PC-9 (cell line): ENCODE results near the gene DHTKD1. TPM values are rescaled to one million over a fixed set of nuclear protein-coding genes. Genes with fewer than 3 reads are reported as not detected.

Experiments used
- BruUV-seq: library from RNA; stranded (reverse); fragments of 400-500 nt; replicated peaks from 2 replicates; lab custom pipeline; 2021; lab: Mats Ljungman, UMichigan
- CTCF ChIA-PET: fragments of 300-600 bp; sonication (Branson Sonifier 250); formaldehyde crosslinking; loops from one replicate; lab custom pipeline; 2022; ENCODE audit warnings: antibody characterized with exemption; lab: Charles Lee
- POLR2A ChIA-PET: fragments of 300-600 bp; sonication (Branson Sonifier 250); formaldehyde crosslinking; loops from one replicate; lab custom pipeline; 2022; ENCODE audit warnings: antibody characterized with exemption; ENCODE audit not compliant: unreplicated experiment; lab: Charles Lee
- DNase-seq, 2 experiments: peaks; one replicate each; pipeline versions ENCODE4 v3.0.0 to v3.0.0-alpha.2; 2015 to 2022; ENCODE audit warnings: mixed read lengths in 1 of 2
- H2AFZ ChIP-seq: fragments of 200-600 bp; sonication (generic); 2 replicates; pipeline ENCODE4 v1.8.1; 2017; ENCODE audit warnings: antibody characterized with exemption
- H3F3A ChIP-seq: fragments of 200-600 bp; sonication (generic); 2 replicates; pipeline ENCODE4 v1.8.1; 2017; ENCODE audit warnings: antibody characterized with exemption, mild to moderate bottlenecking, low read depth; ENCODE audit not compliant: insufficient read depth
- H3K27ac ChIP-seq: fragments of 200-600 bp; sonication (generic); 2 replicates; pipeline ENCODE4 v1.6.1; 2016; ENCODE audit warnings: mixed run types
- H3K27me3 ChIP-seq: fragments of 200-600 bp; sonication (generic); 2 replicates; pipeline ENCODE4 v1.6.1; 2016; ENCODE audit warnings: low read depth, mixed run types; ENCODE audit not compliant: insufficient read depth
- H3K36me3 ChIP-seq: fragments of 200-600 bp; sonication (generic); 2 replicates; pipeline ENCODE4 v1.6.1; 2016; ENCODE audit warnings: low read depth, mixed run types
- H3K4me1 ChIP-seq: fragments of 200-600 bp; sonication (generic); replicated peaks from 2 replicates; pipeline ENCODE4 v1.6.1; 2016; ENCODE audit warnings: mixed run types; ENCODE audit not compliant: insufficient read depth
- H3K4me2 ChIP-seq: fragments of 200-600 bp; sonication (generic); 2 replicates; pipeline ENCODE4 v1.6.1; 2017; ENCODE audit warnings: mixed run types
- H3K4me3 ChIP-seq: fragments of 200-600 bp; sonication (generic); 2 replicates; pipeline ENCODE4 v1.6.1; 2016; ENCODE audit warnings: mixed run types
- H3K79me2 ChIP-seq: fragments of 200-600 bp; sonication (generic); 2 replicates; pipeline ENCODE4 v1.6.1; 2017; ENCODE audit warnings: low read depth, mixed run types
- H3K9me2 ChIP-seq: fragments of 200-600 bp; sonication (generic); 2 replicates; pipeline ENCODE4 v1.8.1; 2017; ENCODE audit warnings: mild to moderate bottlenecking; ENCODE audit not compliant: insufficient read depth
- H3K9me3 ChIP-seq: fragments of 200-600 bp; sonication (generic); 2 replicates; pipeline ENCODE4 v1.8.1; 2016; ENCODE audit warnings: low read depth; ENCODE audit not compliant: insufficient read depth
- H4K20me1 ChIP-seq: fragments of 200-600 bp; sonication (generic); 2 replicates; pipeline ENCODE4 v1.8.1; 2017; ENCODE audit not compliant: insufficient read depth
- EZH2 ChIP-seq: fragments of 200-600 bp; sonication (generic); IDR thresholded peaks from 2 replicates; pipeline ENCODE4 v1.8.0; 2017; ENCODE audit warnings: antibody characterized with exemption, low read depth
- intact Hi-C: fragments of 100-400 bp; cut with micrococcal nuclease; formaldehyde crosslinking; loops from one replicate; pipeline ENCODE4 v1.10.0; 2022; ENCODE audit not compliant: unreplicated experiment
- total RNA-seq: library from RNA; stranded (reverse); gene quantifications from 2 replicates; pipeline ENCODE4 v1.2.3, GENCODE V29; 2021
- TF ChIP-seq, protein P1 (sequence below): fragments of 200-600 bp; sonication (generic); conservative IDR thresholded peaks from 2 replicates; pipeline ENCODE4 v1.6.1; 2017; ENCODE audit warnings: mixed run types, antibody characterized with exemption, mild to moderate bottlenecking, moderate library complexity

The DHTKD1 gene
- total RNA-seq, 1 experiment from 2014 or later = 41.1 TPM

- no peaks in the 10 kb centered on the region for H3K36me3 ChIP-seq
- no peak for DNase-seq
- no peaks in the 10 kb centered on the region; the same call in 1 of the 2 replicates for H3K79me2 ChIP-seq
- ChIA-PET CTCF (no interaction called here), POLR2A (no interaction called here)
- peaks cover 9% of the 10 kb centered on the region; the same call in 1 of the 2 replicates for H3F3A ChIP-seq
- H3K4me2 ChIP-seq = no peak overlapping the region
- no peak overlapping the region for H3K4me3 ChIP-seq
- BruUV-seq = no TSS peak
- H2AFZ ChIP-seq = no peak overlapping the region
- H3K27ac ChIP-seq = no peak overlapping the region
- no peaks in the 10 kb centered on the region for H3K27me3 ChIP-seq
- H3K9me3 ChIP-seq = no peaks in the 10 kb centered on the region
- intact Hi-C loops = no loop called here
- H3K4me1 ChIP-seq = no peaks in the 10 kb centered on the region
- H4K20me1 ChIP-seq = peaks cover 4% of the 10 kb centered on the region
- H3K9me2 ChIP-seq = no peaks in the 10 kb centered on the region
- TF ChIP-seq, protein P1, sequence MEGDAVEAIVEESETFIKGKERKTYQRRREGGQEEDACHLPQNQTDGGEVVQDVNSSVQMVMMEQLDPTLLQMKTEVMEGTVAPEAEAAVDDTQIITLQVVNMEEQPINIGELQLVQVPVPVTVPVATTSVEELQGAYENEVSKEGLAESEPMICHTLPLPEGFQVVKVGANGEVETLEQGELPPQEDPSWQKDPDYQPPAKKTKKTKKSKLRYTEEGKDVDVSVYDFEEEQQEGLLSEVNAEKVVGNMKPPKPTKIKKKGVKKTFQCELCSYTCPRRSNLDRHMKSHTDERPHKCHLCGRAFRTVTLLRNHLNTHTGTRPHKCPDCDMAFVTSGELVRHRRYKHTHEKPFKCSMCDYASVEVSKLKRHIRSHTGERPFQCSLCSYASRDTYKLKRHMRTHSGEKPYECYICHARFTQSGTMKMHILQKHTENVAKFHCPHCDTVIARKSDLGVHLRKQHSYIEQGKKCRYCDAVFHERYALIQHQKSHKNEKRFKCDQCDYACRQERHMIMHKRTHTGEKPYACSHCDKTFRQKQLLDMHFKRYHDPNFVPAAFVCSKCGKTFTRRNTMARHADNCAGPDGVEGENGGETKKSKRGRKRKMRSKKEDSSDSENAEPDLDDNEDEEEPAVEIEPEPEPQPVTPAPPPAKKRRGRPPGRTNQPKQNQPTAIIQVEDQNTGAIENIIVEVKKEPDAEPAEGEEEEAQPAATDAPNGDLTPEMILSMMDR = no peak
Observed at GRCh38 chr10:12020574-12020973, 48.2 kb upstream of the DHTKD1 start.

- TF ChIP-seq, protein P1 = no peak
- TF ChIP-seq EZH2 = no peak
- H3K27me3 ChIP-seq = no peaks in the 10 kb centered on the region
- H3K36me3 ChIP-seq = no peaks in the 10 kb centered on the region
- H3F3A ChIP-seq = peaks cover 9% of the 10 kb centered on the region; the same call in 1 of the 2 replicates
- H3K79me2 ChIP-seq = peaks cover 13% of the 10 kb centered on the region
- no peaks in the 10 kb centered on the region for H3K9me2 ChIP-seq
- no peak overlapping the region for H2AFZ ChIP-seq
- H3K4me2 ChIP-seq = no peak overlapping the region
- DNase-seq = no peak
- intact Hi-C loops = no loop called here
- H4K20me1 ChIP-seq = no peaks in the 10 kb centered on the region; the same call in none of the 2 replicates
- BruUV-seq = no TSS peak
- H3K27ac ChIP-seq = no peak overlapping the region
- POLR2A ChIA-PET = interaction anchor here (0.6 kb wide), 1 partner anchor 20 kb away, joined by 3 read pairs; no protein-coding TSS in a partner anchor
- H3K9me3 ChIP-seq = no peaks in the 10 kb centered on the region
- no peak overlapping the region for H3K4me3 ChIP-seq
- CTCF ChIA-PET = no interaction called here
- no peaks in the 10 kb centered on the region for H3K4me1 ChIP-seq
Observed at GRCh38 chr10:12022580-12023257, 46.0 kb upstream of the DHTKD1 start.

DNA sequence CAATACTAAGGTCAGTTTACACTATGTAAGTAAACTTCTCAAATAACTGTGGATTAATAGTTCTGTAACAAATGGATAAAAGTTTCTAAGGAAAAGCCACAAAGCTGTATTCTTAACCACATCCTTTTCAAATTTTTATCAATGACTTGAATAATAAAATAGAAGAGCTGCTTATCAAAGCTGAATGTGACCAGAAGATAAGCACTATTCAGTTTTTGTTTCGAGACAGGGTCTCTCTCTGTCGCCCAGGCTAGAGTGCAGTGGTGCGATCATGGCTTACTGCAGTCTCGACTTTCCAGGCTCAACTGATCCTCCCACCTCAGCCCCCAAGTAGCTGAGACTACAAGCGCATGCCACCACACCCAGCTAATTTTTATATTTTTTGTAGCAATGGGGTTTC is 43.2 kb upstream of the DHTKD1 start:
- Histone ChIP-seq H3K4me2 (no peak overlapping the region), H3K4me1 (no peaks in the 10 kb centered on the region), H3F3A (peaks cover 2% of the 10 kb centered on the region; the same call in 1 of the 2 replicates), H3K9me2 (no peaks in the 10 kb centered on the region), H3K79me2 (peaks cover 17% of the 10 kb centered on the region), H3K27me3 (no peaks in the 10 kb centered on the region), H4K20me1 (no peaks in the 10 kb centered on the region; the same call in 1 of the 2 replicates), H3K4me3 (no peak overlapping the region), H2AFZ (no peak overlapping the region), H3K9me3 (no peaks in the 10 kb centered on the region), H3K36me3 (peaks cover 4% of the 10 kb centered on the region; the same call in 1 of the 2 replicates), H3K27ac (no peak overlapping the region)
- CTCF ChIA-PET = no interaction called here
- TF ChIP-seq EZH2 = no peak
- no TSS peak for BruUV-seq
- intact Hi-C loops = no loop called here
- POLR2A ChIA-PET = interaction anchor here (0.6 kb wide), 1 partner anchor 90 kb away, joined by 3 read pairs; no protein-coding TSS in a partner anchor
- no peak for DNase-seq
